ENCODE results near the gene CLCF1. TPM values are rescaled to one million over a fixed set of nuclear protein-coding genes. Genes with fewer than 3 reads are reported as not detected.
"Not testable (repeated sequence)": the region's sequence is repeated elsewhere in the genome, so short reads cannot be mapped to it uniquely, and the experiment has no call there.

CLCF1 gene
- total RNA-seq, 2 experiments from 2014 or later = 0.76 to 1.9 TPM

DNA sequence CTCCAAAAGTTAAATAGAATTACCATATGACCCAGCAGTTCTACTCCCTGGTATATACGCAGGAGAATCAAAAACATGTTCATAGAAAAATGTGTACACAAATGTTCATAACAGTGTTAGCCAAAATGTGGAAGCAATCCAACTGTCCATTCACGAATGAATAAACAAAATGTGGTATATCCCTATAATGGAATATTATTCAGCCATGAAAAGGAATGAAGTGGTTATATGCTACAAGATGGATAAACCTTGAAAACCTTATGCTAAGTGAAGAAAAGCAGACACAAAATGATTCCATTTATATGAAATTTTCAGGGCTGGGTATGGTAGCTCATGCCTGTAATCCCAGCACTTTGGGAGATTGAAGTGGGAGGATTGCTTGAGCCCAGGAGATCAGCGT, 36.1 kb downstream of the CLCF1 start:
- Mint-ChIP-seq H3K4me3 (no peak overlapping the region), H3K27me3 (no peaks in the 10 kb centered on the region), H3K4me1 (no peaks in the 10 kb centered on the region), H3K36me3 (no peaks in the 10 kb centered on the region), H3K9me3 (ENCODE audit: low read depth) (no peaks in the 10 kb centered on the region), H3K27ac (no peak overlapping the region)
- ATAC-seq = no peak
- CTCF ChIA-PET = interaction anchor here (0.9 to 2.6 kb wide), 5 partner anchors 8 to 292 kb away, joined by 3 to 12 read pairs (median 4); partner anchors contain the start of gene NUDT8
- DNase-seq = no peak

DNA sequence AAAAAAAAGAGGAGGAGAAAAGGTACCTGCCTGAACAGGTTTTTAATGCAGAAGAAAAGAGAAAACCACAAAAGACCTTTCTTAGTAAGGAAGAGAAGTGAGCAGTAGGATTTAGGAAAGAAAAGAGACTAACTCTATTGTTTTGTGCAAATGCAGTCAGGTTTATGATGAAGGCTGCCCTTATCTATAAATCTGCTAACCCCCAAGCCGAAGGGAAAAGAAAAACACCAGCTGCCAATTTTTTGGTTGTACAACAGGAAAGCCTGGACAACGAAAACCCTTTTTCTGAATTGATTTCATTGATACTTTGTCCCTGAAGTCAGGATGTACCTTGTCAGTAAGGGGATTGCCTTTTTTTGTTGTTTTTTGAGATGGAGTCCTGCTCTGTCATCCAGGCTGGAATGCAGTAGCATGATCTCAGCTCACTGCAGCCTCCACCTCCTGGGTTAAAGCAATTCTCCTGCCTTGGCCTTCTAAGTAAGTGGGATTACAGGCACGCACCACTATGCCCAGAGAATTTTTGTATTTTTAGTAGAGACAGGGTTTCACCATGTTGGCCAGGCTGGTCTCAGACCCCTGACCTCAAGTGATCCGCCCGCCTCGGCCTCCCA, 41.2 kb downstream of the CLCF1 start:
- Mint-ChIP-seq H3K9me3 (ENCODE audit: low read depth) (no peaks in the 10 kb centered on the region), H3K36me3 (no peaks in the 10 kb centered on the region), H3K4me3 (no peak overlapping the region), H3K27ac (no peak overlapping the region), H3K4me1 (no peaks in the 10 kb centered on the region), H3K27me3 (no peaks in the 10 kb centered on the region)
- no peak for ATAC-seq
- DNase-seq = no peak
- CTCF ChIA-PET = interaction anchor here (0.7 to 2.9 kb wide), 5 partner anchors 10 to 79 kb away, joined by 3 to 14 read pairs (median 7); no protein-coding TSS in a partner anchor

DNA sequence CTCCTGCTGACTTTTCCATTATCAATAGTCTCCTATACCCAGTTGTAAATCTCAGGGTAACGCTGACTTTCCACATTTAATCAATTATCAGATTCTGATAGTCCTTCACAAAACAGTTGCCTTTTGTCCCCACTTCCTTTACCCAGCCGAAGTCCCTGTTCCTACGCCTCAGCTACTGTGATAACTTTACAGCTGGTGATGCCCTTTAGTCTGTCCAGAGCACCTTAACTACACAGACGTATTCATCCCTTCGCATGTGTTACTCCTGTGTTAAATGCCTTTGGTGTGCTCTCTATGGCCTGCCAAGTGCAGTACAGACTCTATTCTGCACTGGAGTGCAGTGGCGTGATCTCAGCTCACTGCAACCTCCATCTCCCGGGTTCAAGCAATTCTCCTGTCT, 49.9 kb downstream of the CLCF1 start:
- Mint-ChIP-seq H3K9me3 (ENCODE audit: low read depth) (no peaks in the 10 kb centered on the region), H3K36me3 (no peaks in the 10 kb centered on the region), H3K4me3 (no peak overlapping the region), H3K27ac (no peak overlapping the region), H3K27me3 (peaks cover 3% of the 10 kb centered on the region), H3K4me1 (peaks cover 4% of the 10 kb centered on the region)
- ATAC-seq (no peak), DNase-seq (no peak)
- CTCF ChIA-PET = interaction anchor here (0.7 to 11.0 kb wide), 5 partner anchors 31 to 60 kb away, joined by 3 to 153 read pairs (median 4); partner anchors contain the start of gene POLD4

DNA sequence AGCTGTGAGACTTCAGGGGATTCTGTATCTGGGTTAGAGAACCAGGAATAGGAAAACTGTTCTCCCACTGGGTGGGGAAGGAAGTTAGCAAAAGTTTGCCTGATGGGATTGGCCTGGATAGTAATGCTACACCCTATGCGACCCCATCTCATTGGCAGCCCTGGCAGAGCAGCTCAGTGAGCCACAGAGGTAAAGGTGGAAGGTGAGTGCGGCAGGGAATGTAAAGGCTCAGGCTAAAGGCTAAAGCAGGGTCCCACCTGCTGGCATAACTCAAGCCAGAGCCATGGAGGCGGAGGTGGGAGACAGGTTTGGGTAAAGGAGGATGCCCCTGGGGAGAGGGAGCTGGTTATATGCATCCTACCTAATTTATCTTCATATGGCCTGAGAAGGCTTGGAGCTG, 51.3 kb downstream of the CLCF1 start:
- no peak overlapping the region for H3K27ac Mint-ChIP-seq
- no peaks in the 10 kb centered on the region for H3K36me3 Mint-ChIP-seq
- CTCF ChIA-PET = interaction anchor here (1.1 to 11.0 kb wide), 7 partner anchors 10 to 61 kb away, joined by 3 to 153 read pairs (median 7); partner anchors contain the start of gene POLD4
- DNase-seq (no peak), ATAC-seq (no peak)
- H3K9me3 Mint-ChIP-seq (ENCODE audit: low read depth) = no peaks in the 10 kb centered on the region
- H3K4me3 Mint-ChIP-seq = no peak overlapping the region
- H3K27me3 Mint-ChIP-seq = peaks cover 9% of the 10 kb centered on the region
- peaks cover 10% of the 10 kb centered on the region for H3K4me1 Mint-ChIP-seq

DNA sequence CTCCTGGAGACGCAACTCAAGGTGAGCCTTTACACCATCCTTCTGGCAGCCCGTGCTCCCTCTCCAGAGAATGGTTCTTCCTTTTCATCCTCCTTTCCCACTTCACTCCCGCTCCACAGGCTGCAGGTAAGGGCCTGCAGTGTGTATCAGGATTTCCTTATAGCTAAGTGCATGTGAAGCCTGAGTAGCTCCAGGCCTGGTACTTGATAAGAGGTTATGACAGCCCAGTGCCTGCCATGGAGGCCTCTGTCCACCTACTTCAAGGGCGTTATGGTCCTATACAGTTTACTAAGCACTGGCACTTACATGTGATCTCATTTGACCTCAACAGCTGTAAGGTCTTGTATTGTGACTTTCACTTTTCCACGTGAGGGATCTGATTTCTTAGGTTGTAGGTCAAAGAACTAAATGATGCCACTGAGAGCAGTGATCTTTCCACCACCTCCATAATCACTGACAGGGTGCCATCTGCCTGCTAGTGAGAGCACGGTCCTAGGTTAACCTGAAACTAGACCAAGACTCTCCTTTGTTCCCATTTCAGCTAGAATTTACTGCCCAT, 52.0 kb downstream of the CLCF1 start:
- ATAC-seq (no peak), DNase-seq (no peak)
- Mint-ChIP-seq H3K36me3 (no peaks in the 10 kb centered on the region), H3K4me1 (peaks cover 13% of the 10 kb centered on the region), H3K9me3 (ENCODE audit: low read depth) (no peaks in the 10 kb centered on the region), H3K27me3 (peaks cover 9% of the 10 kb centered on the region), H3K27ac (no peak overlapping the region), H3K4me3 (no peak overlapping the region)
- CTCF ChIA-PET = interaction anchor here (1.8 to 11.0 kb wide), 6 partner anchors 11 to 61 kb away, joined by 7 to 153 read pairs (median 12); partner anchors contain the start of gene POLD4

DNA sequence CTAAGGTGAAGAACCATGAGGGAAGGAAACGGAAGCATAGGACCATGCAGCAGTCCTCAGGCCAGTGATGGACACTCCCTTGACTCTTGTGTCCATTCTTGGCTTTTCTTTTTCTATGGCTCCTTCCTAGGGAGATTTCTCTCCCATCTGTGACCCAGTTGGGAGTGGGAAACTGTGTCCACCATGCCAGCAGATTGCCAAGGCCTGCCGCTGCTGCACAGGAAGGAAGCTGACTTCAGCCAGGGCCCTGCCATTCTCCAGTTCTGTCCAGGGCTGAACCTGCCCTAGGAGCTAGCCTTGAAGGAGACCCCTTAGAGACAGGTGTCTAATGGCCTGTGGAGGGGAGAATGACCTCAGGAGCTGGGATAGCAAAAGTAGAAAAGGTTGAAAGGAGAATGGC, 52.7 kb downstream of the CLCF1 start:
- no peaks in the 10 kb centered on the region for H3K9me3 Mint-ChIP-seq (ENCODE audit: low read depth)
- no peaks in the 10 kb centered on the region for H3K36me3 Mint-ChIP-seq
- H3K27me3 Mint-ChIP-seq = peaks cover 9% of the 10 kb centered on the region
- no peak overlapping the region for H3K27ac Mint-ChIP-seq
- DNase-seq = no peak
- H3K4me3 Mint-ChIP-seq = no peak overlapping the region
- peaks cover 13% of the 10 kb centered on the region for H3K4me1 Mint-ChIP-seq
- ATAC-seq = no peak
- CTCF ChIA-PET = interaction anchor here (1.7 to 11.0 kb wide), 8 partner anchors 11 to 62 kb away, joined by 4 to 153 read pairs (median 12); partner anchors contain the start of gene POLD4

DNA sequence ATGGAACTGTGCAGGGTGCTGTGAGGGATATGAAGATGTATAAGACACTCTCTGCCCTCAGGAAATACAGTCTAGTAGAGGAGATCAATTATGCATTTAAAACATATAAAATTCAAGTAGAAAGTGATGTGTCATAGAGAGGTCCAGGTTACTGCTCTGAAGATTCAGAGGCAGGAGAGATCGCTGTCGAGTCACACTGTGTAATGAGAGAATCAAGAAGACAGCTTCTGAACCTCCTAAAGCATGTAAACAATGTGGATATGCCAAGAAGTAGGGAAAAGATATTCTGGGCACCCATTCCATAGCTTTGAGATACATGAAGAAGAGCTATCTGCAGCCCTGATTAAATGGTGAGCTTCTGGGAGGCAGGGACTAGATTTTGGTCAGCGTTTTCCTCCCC, 53.4 kb downstream of the CLCF1 start:
- Mint-ChIP-seq H3K36me3 (no peaks in the 10 kb centered on the region), H3K4me3 (no peak overlapping the region), H3K4me1 (peaks cover 13% of the 10 kb centered on the region), H3K27ac (no peak overlapping the region), H3K27me3 (peaks cover 9% of the 10 kb centered on the region), H3K9me3 (ENCODE audit: low read depth) (no peaks in the 10 kb centered on the region)
- ATAC-seq = no peak
- CTCF ChIA-PET = interaction anchor here (0.6 to 11.0 kb wide), 8 partner anchors 15 to 63 kb away, joined by 3 to 153 read pairs (median 5); partner anchors contain the start of genes GRK2 and POLD4
- DNase-seq = no peak

DNA sequence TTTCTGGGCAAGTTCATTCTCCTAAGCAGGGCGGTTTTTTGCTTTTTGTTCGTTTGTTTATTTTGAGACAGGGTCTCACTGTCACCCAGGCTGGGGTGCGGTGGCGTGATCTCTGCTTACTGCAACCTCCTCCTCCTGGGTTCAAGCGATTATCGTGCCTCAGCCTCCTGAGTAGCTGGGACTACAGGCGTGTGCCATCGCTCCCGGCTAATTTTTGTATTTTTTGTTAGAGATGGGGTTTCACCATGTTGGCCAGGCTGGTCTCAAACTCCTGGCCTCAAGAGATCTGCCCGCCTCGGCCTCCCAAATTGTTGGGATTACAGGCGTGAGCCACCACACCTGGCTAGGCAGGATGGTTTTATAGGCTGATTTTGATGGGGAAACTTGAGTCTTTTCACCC, 54.5 kb downstream of the CLCF1 start:
- CTCF ChIA-PET = interaction anchor here (0.8 to 11.0 kb wide), 12 partner anchors 16 to 65 kb away, joined by 3 to 153 read pairs (median 13); partner anchors contain the start of genes ANKRD13D, GRK2 and POLD4
- DNase-seq, H3K27ac Mint-ChIP-seq: not testable (repeated sequence)

DNA sequence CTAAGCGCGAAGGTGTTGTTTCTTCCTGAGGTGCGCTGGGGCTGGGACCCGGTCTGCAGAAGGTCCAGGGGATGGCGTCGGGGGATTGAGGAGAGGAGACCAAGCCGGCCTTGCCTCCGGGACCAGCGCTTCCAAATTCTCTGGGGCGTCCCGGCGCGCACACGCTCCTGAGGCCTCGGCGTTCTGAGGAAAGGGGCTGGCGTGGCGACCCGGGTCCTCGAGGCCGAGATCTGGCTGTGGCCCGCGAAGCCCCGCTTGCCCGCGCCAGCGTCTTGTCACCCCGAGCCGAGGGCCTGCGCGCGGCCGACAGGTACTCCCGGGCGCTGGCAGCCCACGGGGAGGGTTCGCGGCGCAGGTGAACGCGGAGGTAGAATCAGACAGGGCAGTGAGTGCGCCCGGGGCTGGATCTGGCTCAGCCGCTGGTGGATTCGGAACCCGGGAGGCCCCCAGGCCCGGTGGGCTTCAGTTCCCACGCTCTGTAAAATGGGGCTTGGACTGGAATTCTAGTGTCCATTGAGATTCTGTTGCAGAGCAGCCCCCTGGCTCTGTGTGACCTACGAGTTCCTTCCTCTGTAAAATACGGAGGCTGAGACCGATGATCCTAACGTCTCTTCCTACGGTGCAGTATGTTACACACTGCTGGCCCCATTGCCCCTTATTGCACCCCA, 55.4 kb downstream of the CLCF1 start:
- peak; percentile 18 for ATAC-seq
- Mint-ChIP-seq H3K27ac (peak overlapping the region; percentile 98), H3K27me3 (peaks cover 9% of the 10 kb centered on the region), H3K36me3 (no peaks in the 10 kb centered on the region), H3K4me3 (peak overlapping the region; percentile 90), H3K4me1 (peaks cover 20% of the 10 kb centered on the region), H3K9me3 (ENCODE audit: low read depth) (no peaks in the 10 kb centered on the region)
- CTCF ChIA-PET = interaction anchor here (0.6 to 11.0 kb wide), 37 partner anchors 8 to 236 kb away, joined by 3 to 153 read pairs (median 5); partner anchors contain the start of genes ANKRD13D, CLCF1, GRK2 and KDM2A
- DNase-seq = no peak

More for the DNA sequence above, 54.5 kb downstream of the CLCF1 start:
- not testable (repeated sequence) for ATAC-seq; H3K36me3 Mint-ChIP-seq; H3K27me3 Mint-ChIP-seq; H3K9me3 Mint-ChIP-seq (ENCODE audit: low read depth)
- peaks cover 13% of the 10 kb centered on the region for H3K4me1 Mint-ChIP-seq
- H3K4me3 Mint-ChIP-seq = peak overlapping the region; percentile 90

DNA sequence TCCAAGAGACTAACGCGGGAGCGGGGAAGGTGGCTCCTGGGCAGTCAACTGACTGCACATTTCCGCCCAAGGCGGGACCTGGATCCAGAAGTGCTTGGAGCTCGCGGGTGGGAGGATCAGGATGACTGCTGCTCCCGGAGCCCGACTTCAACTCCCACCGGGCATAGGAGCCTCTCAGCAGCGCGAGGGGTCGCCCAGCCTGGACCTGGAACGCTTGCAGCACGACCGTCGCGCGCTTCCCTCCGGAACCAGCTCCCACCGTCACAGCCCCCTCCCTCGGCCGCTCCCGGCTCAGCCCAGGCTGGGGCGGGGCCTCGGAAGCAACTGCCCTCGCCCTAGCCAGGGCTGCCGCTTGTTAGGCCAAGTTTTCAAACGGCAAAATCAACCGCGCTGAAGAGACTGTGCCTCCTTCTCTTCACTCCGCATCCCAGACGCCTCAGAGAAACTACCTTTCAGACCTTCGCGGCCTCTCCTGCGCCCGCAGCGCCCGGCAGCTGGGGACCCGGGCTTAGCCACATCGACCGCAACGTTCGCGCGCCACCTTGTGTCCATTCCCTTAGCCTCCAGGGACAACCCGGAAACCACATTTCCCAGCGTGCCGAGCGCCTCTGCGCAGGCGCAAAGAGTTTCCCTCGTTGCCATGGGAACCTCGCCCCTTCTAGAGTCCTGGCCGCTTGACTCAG, 56.1 kb downstream of the CLCF1 start:
- peak overlapping the region; percentile 90 for H3K4me3 Mint-ChIP-seq
- peak overlapping the region; percentile 98 for H3K27ac Mint-ChIP-seq
- peaks cover 27% of the 10 kb centered on the region for H3K4me1 Mint-ChIP-seq
- H3K9me3 Mint-ChIP-seq (ENCODE audit: low read depth) = no peaks in the 10 kb centered on the region
- peaks cover 9% of the 10 kb centered on the region for H3K27me3 Mint-ChIP-seq
- CTCF ChIA-PET = interaction anchor here (0.6 to 11.0 kb wide), 40 partner anchors 8 to 235 kb away, joined by 3 to 153 read pairs (median 5); partner anchors contain the start of genes ANKRD13D, CLCF1, GRK2 and KDM2A
- DNase-seq (peak; percentile 99), ATAC-seq (peak; percentile 90)
- H3K36me3 Mint-ChIP-seq = no peaks in the 10 kb centered on the region

DNA sequence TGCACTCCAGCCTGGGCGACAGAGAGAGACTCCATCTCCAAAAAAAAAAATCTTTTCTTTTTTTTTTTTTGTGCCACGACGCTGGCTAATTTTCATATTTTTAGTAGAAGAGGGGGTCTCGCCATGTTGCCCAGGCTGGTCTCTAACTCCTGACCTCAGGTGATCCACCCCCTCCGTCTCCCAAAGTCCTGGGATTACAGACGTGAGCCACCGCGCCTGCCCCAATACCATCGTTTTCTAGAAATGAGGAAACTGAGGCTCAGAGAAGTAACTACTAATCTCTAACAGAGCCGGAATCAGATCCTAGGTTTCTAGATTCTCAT, 56.6 kb downstream of the CLCF1 start:
- H3K4me3 Mint-ChIP-seq = peak overlapping the region; percentile 90
- H3K36me3 Mint-ChIP-seq = no peaks in the 10 kb centered on the region
- peaks cover 9% of the 10 kb centered on the region for H3K27me3 Mint-ChIP-seq
- CTCF ChIA-PET = interaction anchor here (0.7 to 11.0 kb wide), 33 partner anchors 8 to 234 kb away, joined by 3 to 153 read pairs (median 5); partner anchors contain the start of genes ANKRD13D, CLCF1, GRK2 and KDM2A
- H3K9me3 Mint-ChIP-seq (ENCODE audit: low read depth) = no peaks in the 10 kb centered on the region
- ATAC-seq (no peak), DNase-seq (no peak)
- H3K27ac Mint-ChIP-seq = peak overlapping the region; percentile 98
- peaks cover 29% of the 10 kb centered on the region for H3K4me1 Mint-ChIP-seq

DNA sequence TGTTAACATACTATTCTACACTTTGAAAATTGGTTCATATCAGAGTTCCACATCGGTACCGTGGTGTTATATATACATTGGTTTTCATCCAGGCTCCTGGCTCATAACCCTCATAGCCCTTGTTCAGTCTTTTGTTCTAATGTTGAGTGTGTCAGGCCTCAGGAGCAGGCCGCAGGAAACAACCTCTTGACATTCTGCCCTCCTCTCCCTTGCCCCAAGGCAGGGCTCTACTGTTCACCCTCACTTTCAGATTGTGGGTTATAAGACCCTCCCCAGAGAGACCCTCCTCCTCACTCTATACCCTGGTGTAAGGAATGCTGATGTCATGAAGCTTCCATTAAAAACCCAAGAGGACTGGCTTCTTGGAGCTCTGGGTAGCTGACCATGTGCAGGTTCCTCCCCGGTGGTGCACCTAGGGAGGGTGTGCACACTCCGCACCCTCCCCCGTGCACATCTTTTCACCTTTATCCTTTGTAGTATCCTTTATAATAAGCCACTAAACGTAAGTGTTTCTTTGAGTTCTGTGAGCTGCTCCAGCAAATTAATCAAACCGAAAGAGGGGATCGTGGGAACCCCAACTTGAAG, 58.0 kb downstream of the CLCF1 start:
- no peaks in the 10 kb centered on the region for H3K36me3 Mint-ChIP-seq
- H3K4me1 Mint-ChIP-seq = peaks cover 32% of the 10 kb centered on the region
- no peak for ATAC-seq
- CTCF ChIA-PET = interaction anchor here (1.2 to 11.0 kb wide), 7 partner anchors 13 to 66 kb away, joined by 3 to 153 read pairs (median 29); partner anchors contain the start of gene GRK2
- H3K9me3 Mint-ChIP-seq (ENCODE audit: low read depth) = no peaks in the 10 kb centered on the region
- DNase-seq = no peak
- no peak overlapping the region for H3K4me3 Mint-ChIP-seq
- H3K27ac Mint-ChIP-seq = no peak overlapping the region
- peaks cover 9% of the 10 kb centered on the region for H3K27me3 Mint-ChIP-seq

Data from activated CD8-positive, alpha-beta memory T cell treated with anti-CD3 and anti-CD28 coated beads, Interleukin-2, amount 10 ng/mL, durations not matched to agents 7 days and 5 days (primary cell).